Amniotic epithelial cell (primary cell): ENCODE measurements around the gene UBTD2.
"Not testable (repeated sequence)": the region's sequence is repeated elsewhere in the genome, so short reads cannot be mapped to it uniquely, and the experiment has no call there.

Experiments used
- DNase-seq: peaks from one replicate; pipeline ENCODE4 v3.0.0-alpha.2; 2010; ENCODE audit warnings: low read depth

Gene UBTD2, protein sequence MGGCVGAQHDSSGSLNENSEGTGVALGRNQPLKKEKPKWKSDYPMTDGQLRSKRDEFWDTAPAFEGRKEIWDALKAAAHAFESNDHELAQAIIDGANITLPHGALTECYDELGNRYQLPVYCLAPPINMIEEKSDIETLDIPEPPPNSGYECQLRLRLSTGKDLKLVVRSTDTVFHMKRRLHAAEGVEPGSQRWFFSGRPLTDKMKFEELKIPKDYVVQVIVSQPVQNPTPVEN

DNA sequence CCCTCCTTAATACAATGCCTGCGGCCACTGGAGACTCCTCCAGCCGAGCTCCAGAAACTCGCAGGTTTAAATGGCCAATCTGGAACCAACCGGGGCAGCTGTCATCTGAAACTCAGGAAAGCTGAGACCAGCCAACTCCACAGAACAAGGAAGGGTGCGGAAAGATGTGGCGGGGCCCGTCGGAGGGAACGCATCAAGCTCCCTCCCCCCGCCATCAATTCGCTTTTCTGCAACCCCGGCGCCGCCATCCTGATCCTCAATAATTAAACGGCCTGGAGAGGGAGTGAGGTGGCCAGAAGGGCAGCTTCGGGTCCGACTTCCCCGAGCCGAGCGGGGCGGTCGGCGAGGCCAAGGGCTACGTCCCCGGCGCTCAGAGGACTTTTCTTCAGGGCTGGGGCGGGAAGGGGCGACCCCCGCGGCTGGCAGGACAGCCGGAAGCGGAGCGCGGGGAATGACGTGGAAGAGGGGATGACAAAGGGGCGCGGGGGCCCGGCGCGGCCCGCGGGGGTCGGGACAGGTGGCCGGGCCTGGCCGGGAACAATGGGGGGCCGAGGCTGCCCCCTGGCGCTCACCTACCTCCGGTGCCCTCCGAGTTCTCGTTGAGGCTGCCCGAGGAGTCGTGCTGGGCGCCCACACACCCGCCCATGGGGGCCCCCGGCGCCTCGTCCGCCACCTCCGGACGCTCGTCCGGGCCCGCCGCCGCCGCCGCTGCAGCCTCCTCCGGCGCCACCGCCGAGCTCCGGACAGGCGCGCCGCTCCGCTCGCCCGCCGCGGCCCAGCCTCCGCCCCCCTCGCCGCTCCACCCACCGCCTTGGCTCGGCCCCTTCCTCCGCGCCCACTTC is at the start of gene UBTD2:
Gene UBTD2, minus strand, starts transcription at position 745 of the 842 bp plus-strand sequence. Its CDS starts 99 bp downstream, at position 646.
- DNase-seq, result peak; percentile 68

DNA sequence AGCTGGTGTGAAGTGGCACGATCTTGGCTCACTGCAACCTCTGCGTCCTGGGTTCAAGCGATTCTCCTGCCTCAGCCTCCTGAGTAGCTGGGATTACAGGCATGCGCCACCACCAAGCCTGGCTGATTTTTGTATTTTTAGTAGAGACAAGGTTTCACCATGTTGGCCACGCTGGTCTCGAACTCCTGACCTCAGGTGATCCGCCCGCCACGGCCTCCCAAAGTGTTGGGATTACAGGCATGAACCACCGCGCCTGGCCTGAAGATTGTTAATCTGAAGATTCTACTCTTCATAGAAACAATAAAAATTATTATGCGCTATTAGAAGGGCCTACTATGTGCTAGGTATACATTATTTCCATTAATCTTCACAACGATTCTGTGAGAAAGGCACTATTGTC is 43.3 kb upstream of the UBTD2 start:
- DNase-seq, result not testable (repeated sequence)

DNA sequence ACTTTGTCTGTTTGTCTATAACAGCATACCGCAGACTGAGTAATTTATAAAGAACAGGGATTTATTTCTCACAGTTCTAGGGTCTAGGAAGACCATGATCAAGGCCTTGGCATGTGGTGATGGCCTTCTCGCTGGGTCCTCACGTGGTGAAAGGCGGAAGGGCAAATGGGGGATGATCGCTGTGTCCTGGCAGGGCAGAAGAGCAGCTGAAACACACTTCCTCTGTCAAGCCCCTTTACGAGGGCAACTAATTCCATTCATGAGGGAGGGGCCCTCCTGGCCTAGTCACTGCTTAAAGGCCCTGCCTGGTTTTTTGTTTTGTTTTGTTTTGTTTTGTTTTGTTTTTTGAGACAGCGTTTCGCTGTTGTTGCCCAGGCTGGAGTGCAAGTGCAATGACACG is 41.9 kb upstream of the UBTD2 start:
- DNase-seq, result no peak

DNA sequence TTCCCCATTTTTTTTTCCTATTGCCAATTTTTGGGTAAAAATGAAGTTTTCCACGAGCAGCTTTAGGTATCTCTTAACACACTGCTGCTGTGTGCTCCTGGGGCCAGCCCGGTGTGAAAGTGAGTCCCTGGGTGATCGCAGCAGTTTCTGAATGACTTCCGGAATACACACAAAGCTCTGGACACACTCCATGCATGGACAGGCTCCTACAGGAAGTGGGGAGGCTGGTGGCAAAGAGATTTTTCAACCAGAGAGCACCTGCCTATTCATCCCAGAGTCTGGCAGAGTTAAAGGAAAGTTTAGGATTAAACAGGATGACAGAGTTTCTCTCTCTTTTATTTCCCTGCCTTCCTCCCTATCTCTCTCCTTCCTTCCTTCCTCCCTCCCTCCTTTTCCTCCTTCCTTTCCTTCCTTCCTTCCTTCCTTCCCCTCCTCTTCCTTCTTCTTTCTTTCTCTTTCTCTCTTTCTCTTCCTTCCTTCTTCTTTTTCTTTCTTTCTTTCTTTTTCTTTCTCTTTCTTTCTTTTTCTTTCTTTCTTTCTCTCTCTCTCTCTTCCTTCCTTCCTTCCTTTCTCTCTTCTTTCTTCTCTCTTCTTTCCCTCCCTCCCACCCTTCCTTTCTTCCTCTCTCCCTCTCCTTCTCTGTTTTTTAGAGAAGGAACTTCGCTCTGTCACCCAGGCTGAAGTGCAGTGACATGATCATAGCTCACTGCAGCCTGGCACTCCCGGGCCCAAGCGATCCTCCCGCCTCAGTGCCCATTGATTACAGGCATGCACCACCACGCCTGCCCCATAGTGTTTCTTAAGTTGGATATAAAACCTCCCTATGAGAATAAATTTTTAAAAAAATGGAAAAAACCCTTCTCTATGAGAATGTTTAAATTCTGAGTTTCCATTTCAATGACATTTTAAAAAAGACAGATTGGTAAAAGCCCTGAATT is 38.7 kb upstream of the UBTD2 start:
- DNase-seq, result no peak

DNA sequence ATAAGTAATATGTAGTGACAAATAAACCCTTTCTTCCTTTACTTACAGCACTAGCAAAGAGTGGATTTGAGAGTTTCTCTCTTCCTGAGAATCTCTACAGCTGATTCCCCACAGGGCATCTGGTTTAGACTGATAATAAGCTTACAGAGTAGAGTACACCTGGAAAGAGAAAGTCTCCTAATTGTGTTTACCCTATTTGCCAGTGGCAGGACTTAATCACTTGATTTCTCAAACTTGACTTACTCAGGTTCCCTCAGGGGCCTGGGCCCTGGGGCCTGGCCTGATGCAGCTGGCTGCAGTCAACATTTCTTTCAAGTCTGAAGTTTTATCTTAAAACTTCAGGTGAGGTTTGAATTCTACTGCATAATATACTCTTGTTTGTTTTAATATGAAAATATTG is 38.0 kb upstream of the UBTD2 start:
- no peak for DNase-seq

DNA sequence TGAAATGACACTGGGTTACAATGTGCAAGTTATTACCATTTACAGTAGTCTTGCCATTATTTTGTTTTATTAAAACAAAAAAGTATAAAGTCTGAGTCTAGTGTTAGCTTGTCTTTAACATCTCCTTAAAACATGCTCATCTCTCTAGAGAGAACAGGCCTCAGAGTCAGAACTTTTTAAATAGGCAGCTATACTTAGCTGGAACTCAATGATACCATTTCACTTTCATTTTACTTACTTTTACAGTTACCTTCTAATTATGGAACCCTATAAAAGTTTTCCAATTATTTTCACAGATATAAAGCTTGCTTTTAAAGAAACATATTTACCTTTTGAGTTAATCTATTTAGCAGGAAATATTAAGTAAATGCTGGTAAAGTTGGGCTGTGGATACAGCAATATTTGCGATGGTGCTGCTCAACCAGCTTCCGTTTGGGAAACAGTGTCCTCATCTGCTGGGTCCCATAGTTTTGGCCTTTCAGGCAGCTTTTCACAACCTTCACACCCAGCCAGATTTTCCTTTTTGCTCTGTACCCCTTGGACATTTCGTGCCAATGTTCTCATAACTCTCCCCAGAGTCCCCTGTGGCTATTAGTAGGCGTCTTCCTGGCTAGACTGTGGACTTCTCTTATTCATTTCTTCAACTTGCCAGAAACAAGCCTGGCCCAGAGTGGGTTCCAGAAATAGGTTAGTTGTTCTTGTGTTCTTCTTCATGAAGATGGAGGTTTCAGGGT is 36.3 kb upstream of the UBTD2 start:
- DNase-seq, result no peak

DNA sequence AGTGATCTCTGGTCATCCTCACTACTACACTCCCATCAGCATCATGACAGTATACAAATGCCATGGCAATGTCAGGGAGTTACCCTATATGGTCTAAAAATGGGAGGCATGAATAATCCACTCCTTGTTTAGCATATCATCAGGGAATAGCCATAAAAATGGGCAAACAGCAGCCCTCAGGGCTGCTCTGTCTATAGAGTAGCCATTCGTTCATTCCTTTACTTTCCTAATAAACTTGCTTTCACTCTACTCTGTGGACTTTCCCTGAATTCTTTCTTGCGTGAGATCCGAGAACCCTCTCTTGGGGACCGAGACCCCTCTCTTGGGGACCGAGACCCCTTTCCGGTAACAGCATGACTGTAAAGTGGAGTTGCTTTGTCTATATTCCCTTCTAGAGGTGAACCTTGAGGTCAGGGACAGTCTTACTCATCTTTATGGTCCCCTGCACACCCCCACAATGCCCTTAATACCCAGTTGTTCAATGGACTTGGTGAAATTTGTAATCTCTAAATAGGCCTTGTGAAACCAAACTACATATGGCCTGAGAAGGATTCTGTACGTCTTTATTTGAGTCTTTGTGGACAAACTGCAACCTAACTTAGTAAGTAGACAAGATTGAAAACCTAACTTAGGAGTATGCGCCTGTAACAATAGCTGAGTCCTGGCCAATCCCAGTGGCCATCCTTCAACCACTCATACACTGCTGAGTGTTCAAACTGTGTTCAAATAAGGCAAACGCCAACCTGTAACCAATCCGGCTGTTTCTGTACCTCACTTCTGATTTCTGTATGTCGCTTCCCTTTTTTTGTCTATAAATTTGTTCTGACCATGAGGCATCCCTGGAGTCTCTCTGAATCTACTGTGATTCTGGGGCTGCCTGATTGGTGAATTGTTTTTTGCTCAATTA is 32.3 kb upstream of the UBTD2 start:
- no peak for DNase-seq

DNA sequence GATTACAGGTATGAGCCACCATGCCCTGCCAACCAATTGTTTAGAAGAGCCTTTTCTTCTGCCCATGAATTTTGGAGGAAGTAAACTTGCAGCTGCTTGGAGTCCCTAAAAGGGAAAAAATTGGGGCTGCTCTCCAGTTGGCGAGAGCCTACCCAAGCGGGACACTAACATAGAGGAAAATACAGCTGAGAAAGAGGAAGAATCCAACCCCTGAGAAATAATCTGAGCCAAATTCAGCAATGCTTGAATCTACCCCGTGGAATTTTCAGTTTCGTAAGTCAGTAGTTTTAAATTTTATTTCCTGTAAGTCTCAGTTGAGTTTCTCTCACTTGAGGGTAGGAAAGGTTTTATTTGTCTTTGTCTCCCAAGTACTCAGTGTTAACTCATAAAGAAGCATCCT is 30.4 kb upstream of the UBTD2 start:
- no peak for DNase-seq

DNA sequence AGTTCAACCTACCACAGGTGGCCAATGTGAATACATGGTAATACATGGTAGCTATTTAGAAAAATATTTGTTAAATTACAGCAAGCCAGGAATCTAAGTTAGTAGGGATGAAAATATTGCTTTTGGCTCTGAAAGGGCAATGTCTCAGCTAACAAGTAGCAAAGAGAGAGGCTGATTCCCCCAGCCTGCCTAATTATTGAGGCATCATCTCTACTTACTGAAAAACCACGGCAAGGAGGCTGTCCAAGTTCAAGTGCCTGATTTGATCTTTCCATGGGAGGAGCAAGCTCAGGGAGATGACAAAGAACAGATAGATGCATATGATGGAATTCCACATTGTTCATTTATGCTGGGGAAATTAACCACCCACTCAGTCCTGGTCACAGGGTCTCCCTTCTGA is 28.7 kb upstream of the UBTD2 start:
- no peak for DNase-seq

DNA sequence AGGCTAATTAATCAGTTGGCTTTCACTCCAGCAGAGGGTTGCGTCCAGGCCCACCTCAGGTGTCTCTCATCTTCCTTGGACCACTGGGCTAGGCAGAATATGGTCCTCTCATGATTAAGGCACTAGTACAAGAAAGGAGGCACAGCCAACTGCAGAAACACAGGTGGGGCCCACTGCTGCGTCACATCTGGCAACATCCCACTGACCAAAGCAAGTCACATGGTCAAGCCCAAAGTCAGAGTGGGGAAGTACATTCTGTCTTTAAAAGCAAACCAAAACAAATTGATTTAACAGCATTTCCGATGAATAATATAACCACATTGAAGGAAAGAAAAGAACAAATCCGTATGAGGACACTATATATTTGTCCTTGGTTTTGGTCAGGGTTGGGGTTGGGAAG is 28.0 kb upstream of the UBTD2 start:
- DNase-seq, result no peak

DNA sequence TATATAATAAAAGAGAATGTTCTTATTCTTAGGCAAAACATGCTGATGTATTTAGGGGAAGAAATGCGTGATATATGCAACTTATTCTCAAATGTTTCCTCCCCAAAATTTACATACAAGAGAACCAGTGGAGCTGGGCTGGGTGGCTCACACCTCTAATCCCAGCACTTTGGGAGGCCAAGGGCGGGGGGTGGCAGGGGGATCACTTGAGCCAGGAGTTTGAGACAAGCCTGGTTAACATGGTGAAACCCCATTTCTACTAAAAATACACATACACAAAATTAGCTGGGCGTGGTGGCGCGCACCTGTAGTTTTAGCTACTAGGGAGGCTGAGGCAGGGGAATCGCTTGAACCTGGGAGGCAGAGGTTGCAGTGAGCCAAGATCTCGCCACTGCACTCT is 27.5 kb upstream of the UBTD2 start:
- no peak for DNase-seq

DNA sequence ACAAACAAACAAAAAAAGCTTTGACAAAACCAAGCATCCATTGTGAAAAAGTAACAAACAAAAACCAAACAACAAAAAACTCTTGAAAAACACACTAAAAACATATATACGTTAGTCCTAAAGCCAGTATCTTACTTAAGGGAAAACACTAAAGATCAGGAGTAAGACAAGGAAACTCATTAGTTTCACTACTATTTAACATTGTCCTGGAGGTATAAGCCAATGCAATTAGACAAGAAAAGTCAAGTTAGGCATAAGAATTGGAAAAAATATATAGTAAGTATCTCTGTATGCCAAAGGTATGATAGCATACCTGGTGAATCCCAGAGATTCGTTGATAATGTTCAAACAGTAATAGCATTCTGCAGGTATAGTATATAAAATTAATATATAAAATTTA is 21.8 kb upstream of the UBTD2 start:
- no peak for DNase-seq

DNA sequence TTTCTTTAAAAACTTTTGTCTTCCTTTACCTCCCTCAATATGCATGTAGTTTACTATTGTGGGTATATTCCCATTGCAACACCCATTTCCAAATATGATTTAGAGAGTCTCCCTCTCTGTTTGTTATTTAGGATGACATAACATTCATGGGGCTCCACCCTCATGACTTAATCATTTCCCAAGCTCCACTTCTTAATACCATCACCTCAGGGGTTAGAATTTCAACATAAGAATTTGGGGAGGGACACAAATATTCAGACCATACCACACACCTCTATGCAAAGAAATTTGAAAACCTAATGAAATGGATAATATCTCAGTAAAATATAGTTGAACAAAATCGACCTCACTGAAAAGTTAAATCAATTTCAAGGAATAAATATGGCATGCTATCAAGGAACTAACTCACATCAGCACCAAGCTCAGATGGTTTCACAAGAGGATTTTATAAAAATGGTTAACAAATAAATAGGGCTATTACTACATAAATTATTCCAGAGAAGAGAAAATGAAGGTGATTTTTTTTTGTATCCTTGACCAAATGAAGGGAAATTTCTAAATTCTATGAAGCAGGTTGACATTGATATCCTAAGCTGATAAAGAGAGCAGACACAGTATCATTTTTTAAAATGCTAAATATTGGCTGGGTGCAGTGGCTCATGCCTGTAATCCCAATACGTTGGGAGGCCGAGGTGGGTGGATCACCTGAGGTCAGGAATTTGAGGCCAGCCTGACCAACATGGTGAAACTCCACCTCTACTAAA is 20.2 kb upstream of the UBTD2 start:
- peak; percentile 29 for DNase-seq

DNA sequence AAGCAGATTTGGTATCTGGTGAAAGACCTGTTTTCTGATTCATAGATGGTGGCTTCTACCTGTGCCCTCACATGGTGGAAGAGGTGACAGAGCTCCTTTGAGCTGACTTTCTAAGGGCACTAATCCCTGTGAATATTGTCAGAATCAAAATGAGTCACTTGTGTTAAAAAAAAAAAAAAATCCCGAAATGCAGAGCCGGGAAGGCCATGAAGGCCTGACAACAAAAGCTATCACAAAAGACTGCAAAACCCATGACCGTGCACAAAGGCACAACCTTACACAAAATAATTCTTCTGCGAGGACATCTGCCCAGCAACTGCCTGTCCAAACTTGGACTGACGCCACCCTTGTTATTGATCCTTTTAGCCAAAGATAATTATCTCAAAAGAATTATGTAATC is 19.6 kb upstream of the UBTD2 start:
- no peak for DNase-seq

DNA sequence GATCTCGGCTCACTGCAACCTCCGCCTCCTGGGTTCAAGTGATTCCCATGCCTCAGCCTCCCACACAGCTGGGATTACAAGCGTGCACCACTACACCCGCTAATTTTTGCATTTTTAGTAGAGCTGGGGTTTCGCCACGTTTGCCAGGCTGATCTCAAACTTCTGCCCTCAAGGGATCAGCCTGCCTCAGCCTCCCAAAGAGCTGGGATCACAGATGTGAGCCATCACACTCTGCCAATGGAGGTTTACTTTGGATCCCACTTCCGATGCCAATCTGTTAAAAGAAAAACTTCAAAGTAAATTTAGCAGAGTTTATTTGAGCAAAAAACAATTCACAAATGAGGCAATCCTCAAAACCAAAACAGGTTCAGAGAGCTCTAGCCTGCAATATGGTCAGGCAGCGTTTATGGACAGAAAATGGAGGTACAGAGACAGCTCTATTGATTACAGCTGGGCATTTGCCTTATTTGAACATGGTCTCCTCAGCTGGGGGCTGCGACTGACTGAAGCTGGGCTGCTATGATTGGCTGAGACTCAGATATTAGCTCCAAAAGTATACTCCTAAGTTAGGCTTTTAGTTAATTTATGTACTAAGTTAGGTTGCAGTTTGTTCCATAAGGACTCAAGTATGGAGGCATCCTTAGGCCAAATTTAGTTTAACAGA is 18.6 kb upstream of the UBTD2 start:
- no peak for DNase-seq

DNA sequence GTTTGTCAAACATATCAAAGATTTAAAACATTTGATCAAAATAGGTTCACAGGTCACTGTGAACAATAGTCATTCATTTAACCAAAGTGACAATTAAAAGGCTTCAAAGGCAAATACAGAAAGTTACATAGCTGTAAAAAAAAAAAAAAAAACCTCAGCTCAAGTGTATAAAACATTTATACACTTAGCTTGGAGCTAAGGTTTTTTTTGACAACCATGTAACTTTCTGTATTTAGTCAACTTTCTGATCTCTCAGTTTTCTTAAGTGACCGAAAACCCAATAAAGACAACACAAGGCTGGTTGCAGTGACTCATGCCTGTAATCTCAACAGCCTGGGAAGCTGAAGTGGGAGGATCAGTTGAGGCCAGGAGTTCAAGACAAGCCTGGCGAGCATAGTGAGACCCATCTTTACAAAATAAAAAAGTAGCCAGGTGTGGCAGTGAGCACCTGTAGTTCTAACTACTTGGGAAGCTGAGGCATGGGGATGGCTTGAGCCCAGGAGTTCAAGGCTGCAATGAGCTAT is 16.4 kb upstream of the UBTD2 start:
- peak; percentile 77 for DNase-seq

DNA sequence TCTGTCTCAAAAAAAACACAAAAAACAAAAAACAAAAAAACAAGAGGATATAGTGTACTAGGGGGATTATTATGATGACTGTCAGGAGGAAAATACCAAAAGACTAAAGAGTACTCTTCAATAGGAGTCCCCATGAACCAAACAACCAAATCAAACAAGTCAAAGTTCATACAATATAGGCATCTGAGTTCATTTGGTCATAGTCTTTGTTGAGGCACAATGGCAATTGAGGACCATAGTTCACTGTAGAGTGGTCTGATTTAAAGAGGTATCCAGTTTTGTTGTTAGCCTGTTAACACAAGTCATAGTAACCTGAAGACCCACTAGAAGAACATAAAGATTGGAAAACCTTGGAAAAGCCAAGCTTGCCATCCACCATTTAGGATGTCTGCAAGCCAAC is 11.3 kb upstream of the UBTD2 start:
- DNase-seq, result no peak

DNA sequence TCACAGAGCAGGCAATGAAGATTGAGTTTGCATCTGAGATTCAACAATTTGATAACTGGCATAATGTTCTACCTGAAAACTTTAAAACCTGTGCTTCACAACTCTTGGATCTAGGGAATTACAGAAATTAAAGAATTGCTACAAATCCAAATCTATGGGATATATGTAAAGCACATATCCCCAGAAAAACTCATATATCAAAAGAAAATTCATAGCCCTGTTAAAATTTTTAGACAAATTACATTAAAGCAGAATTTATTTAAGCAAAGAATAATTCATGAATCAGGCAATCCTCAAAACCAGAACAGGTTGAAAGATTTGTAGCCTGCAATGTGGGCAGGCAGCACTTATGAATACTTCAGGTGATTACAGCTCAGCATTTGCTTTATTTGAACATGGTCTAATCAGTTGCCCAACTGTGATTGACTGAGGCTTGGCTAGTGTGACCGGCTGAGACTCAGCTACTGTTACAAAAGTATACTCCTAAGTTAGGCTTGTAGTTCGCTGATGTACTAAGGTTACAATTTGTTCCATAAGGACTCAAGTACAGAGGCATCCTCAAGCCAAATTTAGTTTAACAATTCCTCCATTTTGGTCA is 10.3 kb upstream of the UBTD2 start:
- no peak for DNase-seq
